ENCODE data around the gene TSHZ2. TPM values are rescaled to one million over a fixed set of nuclear protein-coding genes. Genes with fewer than 3 reads are reported as not detected.

Gene TSHZ2
- total RNA-seq, 1 experiment from 2014 or later, result 0.07 TPM

- no peak for TF ChIP-seq ATF3 (IDR thresholded peaks at IDR 0.05)
- TF ChIP-seq EGR1 (IDR thresholded peaks at IDR 0.05; ENCODE audit: low read depth), result no peak
These were observed 466.2 kb downstream of the TSHZ2 start (continued) for GRCh38 chr20:53438368-53438767.

- DNase-seq (ENCODE audit: low read depth, low spot score) (no peak), ATAC-seq (no peak)
- no peak overlapping the region for H3K9ac ChIP-seq (ENCODE audit: low read length)
- H3K36me3 ChIP-seq (ENCODE audit: control insufficient read depth in 1 of 2, insufficient read depth in 2 of 2, low read length in 2 of 2), result no peaks in the 10 kb centered on the region
- H2AFZ ChIP-seq (ENCODE audit: low read depth, low read length, poor library complexity, severe bottlenecking), result no peak overlapping the region
- no peaks in the 10 kb centered on the region for H4K20me1 ChIP-seq (ENCODE audit: insufficient read depth)
- H3K27me3 ChIP-seq (ENCODE audit: insufficient read depth, low read length), result no peaks in the 10 kb centered on the region
- H3K9me2 ChIP-seq (ENCODE audit: insufficient read depth), result no peaks in the 10 kb centered on the region
- no peak overlapping the region for H3K27ac ChIP-seq (ENCODE audit: low read depth, low read length)
- ChIA-PET POLR2A (no interaction called here), CTCF (no interaction called here), RAD21 (ENCODE audit: low non-redundant PET in 1 of 2, low total read pairs in 2 of 2, uncharacterized antibody in 2 of 2, unreplicated experiment in 2 of 2) (no interaction called here)
- TF ChIP-seq JUND (IDR thresholded peaks at IDR 0.05) (no peak), CTCF (IDR thresholded peaks at IDR 0.05 in 2 of 3, conservative IDR thresholded peaks at IDR 0.05 in 1 of 3; ENCODE audit: borderline replicate concordance in 1 of 3, insufficient read depth in 1 of 3, low read depth in 2 of 3, low read length in 2 of 3) (no peak), SP1 (IDR thresholded peaks at IDR 0.05; ENCODE audit: low read depth) (no peak), POLR2AphosphoS5 (IDR thresholded peaks at IDR 0.05; ENCODE audit: low read depth, low read length) (no peak), MAX (IDR thresholded peaks at IDR 0.05) (no peak), TCF7L2 (IDR thresholded peaks at IDR 0.05; ENCODE audit: borderline replicate concordance, extremely low read depth, insufficient read depth, insufficient read length) (no peak), ZNF274 (IDR thresholded peaks at IDR 0.05; ENCODE audit: low read depth, low read length) (no peak), CEBPB (IDR thresholded peaks at IDR 0.05; ENCODE audit: low read depth) (no peak), POLR2A (IDR thresholded peaks at IDR 0.05; ENCODE audit: borderline replicate concordance, extremely low read depth, insufficient read depth, insufficient read length) (no peak), SRF (IDR thresholded peaks at IDR 0.05; ENCODE audit: low read depth) (no peak), ZFX (IDR thresholded peaks at IDR 0.05) (no peak), YY1 (IDR thresholded peaks at IDR 0.05; ENCODE audit: extremely low read depth, insufficient replicate concordance, low read depth, low read length) (no peak), CBX3 (IDR thresholded peaks at IDR 0.05; ENCODE audit: low read depth) (no peak), EZH2 (IDR thresholded peaks at IDR 0.05) (no peak), ELF1 (IDR thresholded peaks at IDR 0.05; ENCODE audit: borderline replicate concordance, low read depth) (no peak), SIN3A (IDR thresholded peaks at IDR 0.05; ENCODE audit: low read depth) (no peak), ZBTB33 (IDR thresholded peaks at IDR 0.05; ENCODE audit: extremely low read depth, insufficient replicate concordance, low read length) (no peak), EGR1 (IDR thresholded peaks at IDR 0.05; ENCODE audit: low read depth) (no peak)
- H3K4me1 ChIP-seq (ENCODE audit: control insufficient read depth in 1 of 2, insufficient read depth in 2 of 2, low read length in 2 of 2), result no peaks in the 10 kb centered on the region
- no peak overlapping the region for H3K4me2 ChIP-seq (ENCODE audit: low read length)
- no peaks in the 10 kb centered on the region for H3K9me3 ChIP-seq (ENCODE audit: control insufficient read depth in 1 of 2, insufficient read depth in 1 of 2, low read depth in 1 of 2, low read length in 2 of 2)
- no peaks in the 10 kb centered on the region for H3K79me2 ChIP-seq (ENCODE audit: insufficient read depth, low read length)
- no peak overlapping the region for H3K4me3 ChIP-seq (replicated peaks in 1 of 2; ENCODE audit: low read depth in 1 of 2, low read length in 2 of 2)
- intact Hi-C loops (cut with micrococcal nuclease), result no loop called here
- BruUV-seq (replicated peaks), result no TSS peak
These were observed 466.9 kb downstream of the TSHZ2 start for GRCh38 chr20:53439046-53439445.

All from HCT116 (cell line).